Activated CD4-positive, alpha-beta memory T cell treated with anti-CD3 and anti-CD28 coated beads for 36 hours (primary cell): ENCODE data around the gene DOCK2. TPM values are rescaled to one million over a fixed set of nuclear protein-coding genes. Genes with fewer than 3 reads are reported as not detected.
"Not testable (repeated sequence)": the region's sequence is repeated elsewhere in the genome, so short reads cannot be mapped to it uniquely, and the experiment has no call there.

Experiments
- CTCF ChIA-PET: fragments of 350-600 bp; sonication (Branson Sonifier 250); formaldehyde crosslinking; loops from one replicate; lab custom pipeline; 2021; ENCODE audit warnings: antibody characterized with exemption, inconsistent platforms; lab: Charles Lee
- POLR2A ChIA-PET: fragments of 350-600 bp; sonication (Branson Sonifier 250); formaldehyde crosslinking; loops from one replicate; lab custom pipeline; 2021; ENCODE audit warnings: antibody characterized with exemption; lab: Charles Lee
- DNase-seq: peaks from one replicate; pipeline ENCODE4 v3.0.0-alpha.2; 2020
- H3K27ac Mint-ChIP-seq: one replicate; pipeline ENCODE4 v1.8.0; 2021; ENCODE audit warnings: mixed read lengths
- H3K27me3 Mint-ChIP-seq: one replicate; pipeline ENCODE4 v1.8.0; 2021; ENCODE audit warnings: mixed read lengths
- H3K36me3 Mint-ChIP-seq: one replicate; pipeline ENCODE4 v1.8.0; 2021; ENCODE audit warnings: mixed read lengths
- H3K4me1 Mint-ChIP-seq: one replicate; pipeline ENCODE4 v1.8.0; 2021; ENCODE audit warnings: low read depth, mixed read lengths
- H3K4me3 Mint-ChIP-seq: one replicate; pipeline ENCODE4 v1.8.0; 2021; ENCODE audit warnings: mild to moderate bottlenecking, mixed read lengths
- H3K9me3 Mint-ChIP-seq: one replicate; pipeline ENCODE4 v1.8.0; 2021; ENCODE audit warnings: mixed read lengths
- intact Hi-C: fragments of 100-400 bp; cut with micrococcal nuclease; formaldehyde crosslinking; loops from one replicate; pipeline ENCODE4 v1.15.1; 2023
- total RNA-seq, 2 experiments: library from RNA; stranded (reverse); gene quantifications; one replicate each; pipeline ENCODE4 v1.2.3, GENCODE V29; 2021

Gene DOCK2
- total RNA-seq, 2 experiments from 2014 or later = 191 to 205 TPM

DNA sequence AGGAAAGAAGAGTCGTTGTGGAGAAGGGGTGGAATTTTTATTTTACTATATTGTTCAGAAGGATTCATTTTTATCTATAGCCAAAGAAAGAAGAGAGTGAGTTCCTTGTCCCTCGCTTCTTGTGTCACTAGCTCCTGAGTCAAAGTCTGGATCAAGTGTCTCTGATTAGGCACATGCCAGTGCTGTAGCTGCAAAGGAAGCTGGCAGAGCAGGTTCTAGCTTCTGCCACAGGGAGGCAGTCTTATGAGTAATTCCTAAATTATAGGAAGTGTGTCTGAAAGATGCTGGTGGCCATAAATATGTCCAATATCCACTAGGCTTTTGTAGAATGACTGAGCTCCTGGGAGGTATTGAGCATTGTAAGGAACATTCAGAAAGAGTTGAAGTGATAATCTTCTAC, 84.7 kb downstream of the DOCK2 start:
- Mint-ChIP-seq H3K4me1 (peaks cover 15% of the 10 kb centered on the region), H3K27ac (no peak overlapping the region), H3K4me3 (no peak overlapping the region), H3K36me3 (peaks cover 90% of the 10 kb centered on the region), H3K27me3 (no peaks in the 10 kb centered on the region), H3K9me3 (peaks cover 3% of the 10 kb centered on the region)
- ChIA-PET POLR2A (interaction anchor here (0.5 kb wide), 1 partner anchor 250 kb away, joined by 3 read pairs; no protein-coding TSS in a partner anchor), CTCF (interaction anchor here (1.0 to 1.4 kb wide), 6 partner anchors 10 to 734 kb away, joined by 3 to 5 read pairs (median 3); partner anchors contain the start of gene INSYN2B)
- DNase-seq = no peak
- intact Hi-C loops = loop anchor here (2.0 to 5.0 kb wide), 2 partner anchors 19 to 81 kb away; no protein-coding TSS in a partner anchor

DNA sequence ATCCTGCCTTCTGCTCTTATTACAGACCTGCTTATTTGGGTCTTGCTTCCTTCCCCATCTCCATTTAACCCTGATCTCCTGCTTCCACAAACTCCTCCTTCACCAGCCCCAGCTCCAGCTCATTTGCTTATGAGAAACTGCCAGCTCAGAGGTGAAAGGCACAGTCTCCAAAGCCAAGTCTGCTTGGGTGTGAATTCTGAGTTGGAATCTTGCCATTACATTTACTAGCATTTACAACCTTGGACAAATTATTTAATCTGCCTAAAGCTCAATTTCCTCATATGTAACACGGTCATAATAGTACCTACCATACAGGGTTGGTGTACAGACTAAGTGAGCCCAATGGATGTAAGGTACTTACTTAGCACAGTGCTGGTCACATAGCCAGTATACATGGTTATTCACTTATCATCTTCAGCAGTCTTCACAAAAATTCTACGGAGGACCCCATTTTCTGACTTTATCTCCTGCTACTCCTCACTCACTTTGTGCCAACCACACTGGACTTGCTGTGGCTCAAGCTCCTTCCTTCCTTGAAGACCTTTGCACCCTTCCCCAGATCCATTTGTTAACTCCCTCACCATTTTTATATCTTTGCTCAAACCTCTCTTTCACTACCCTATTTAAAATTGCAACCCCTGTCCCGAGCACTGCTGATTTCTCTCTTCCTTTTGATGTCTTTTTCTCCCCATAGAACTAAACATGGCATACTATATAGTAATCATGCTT, 86.2 kb downstream of the DOCK2 start:
- Mint-ChIP-seq H3K4me1 (peaks cover 15% of the 10 kb centered on the region), H3K4me3 (no peak overlapping the region), H3K27ac (no peak overlapping the region), H3K27me3 (no peaks in the 10 kb centered on the region), H3K36me3 (peaks cover 85% of the 10 kb centered on the region), H3K9me3 (peaks cover 3% of the 10 kb centered on the region)
- ChIA-PET POLR2A (no interaction called here), CTCF (interaction anchor here (1.2 kb wide), 1 partner anchor 736 kb away, joined by 3 read pairs; no protein-coding TSS in a partner anchor)
- no peak for DNase-seq
- intact Hi-C loops = loop anchor here (5.0 kb wide), 1 partner anchor 79 kb away; no protein-coding TSS in a partner anchor

DNA sequence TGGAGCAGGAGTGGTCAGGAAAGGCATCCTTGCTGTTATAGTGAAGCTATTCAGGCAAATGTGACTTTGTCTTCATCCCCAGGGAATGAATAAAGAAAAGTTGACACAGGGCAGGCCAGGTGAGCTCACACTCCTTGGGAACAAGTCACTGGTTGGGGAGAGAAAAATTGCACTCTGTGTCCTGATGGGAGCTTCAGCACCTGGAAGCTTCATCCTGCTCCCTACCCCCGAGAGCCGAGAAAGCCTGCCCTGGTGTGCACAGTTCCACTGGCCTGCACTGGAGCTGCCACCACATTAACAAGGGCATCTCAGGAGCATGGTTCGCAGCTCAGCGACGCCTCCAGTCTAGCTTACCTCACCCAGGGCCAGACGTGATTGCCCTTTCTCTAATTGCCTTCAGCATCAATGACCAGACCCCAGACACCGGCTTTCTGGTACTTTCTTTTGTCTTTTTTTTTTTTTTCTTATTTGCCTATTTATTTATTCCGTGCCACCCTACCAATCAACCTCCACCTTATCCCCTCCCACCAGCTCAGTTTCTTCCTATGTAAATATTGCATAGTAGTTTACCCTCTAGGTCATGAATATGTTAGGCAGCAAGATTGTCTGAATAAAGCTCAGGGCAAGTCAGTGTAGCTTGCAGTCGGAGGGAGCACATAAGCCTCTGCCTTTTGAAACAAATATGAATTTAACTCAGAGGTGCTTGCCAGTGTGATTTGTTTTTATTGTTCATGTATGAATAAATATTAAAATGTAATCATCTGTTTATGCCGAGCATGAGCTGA, 87.4 kb downstream of the DOCK2 start:
- Mint-ChIP-seq H3K27ac (no peak overlapping the region), H3K27me3 (no peaks in the 10 kb centered on the region), H3K36me3 (peaks cover 82% of the 10 kb centered on the region), H3K4me3 (no peak overlapping the region), H3K4me1 (peaks cover 8% of the 10 kb centered on the region), H3K9me3 (peaks cover 3% of the 10 kb centered on the region)
- intact Hi-C loops = loop anchor here (5.0 kb wide), 1 partner anchor 78 kb away; no protein-coding TSS in a partner anchor
- no peak for DNase-seq
- ChIA-PET POLR2A (no interaction called here), CTCF (no interaction called here)

DNA sequence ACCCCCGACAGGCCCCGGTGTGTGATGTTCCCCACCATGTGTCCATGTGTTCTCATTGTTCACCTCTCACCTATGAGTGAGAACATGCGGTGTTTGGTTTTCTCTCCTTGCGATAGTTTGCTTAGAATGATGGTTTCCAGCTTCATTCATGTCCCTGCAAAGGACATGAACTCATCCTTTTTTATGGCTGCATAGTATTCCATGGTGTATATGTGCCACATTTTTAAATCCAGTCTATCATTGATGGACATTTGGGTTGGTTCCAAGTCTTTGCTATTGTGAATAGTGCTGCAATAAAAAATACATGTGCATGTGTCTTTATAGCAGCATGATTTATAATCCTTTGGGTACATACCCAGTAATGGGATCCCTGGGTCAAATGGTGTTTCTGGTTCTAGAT, 88.6 kb downstream of the DOCK2 start:
- POLR2A ChIA-PET, CTCF ChIA-PET, H3K27ac Mint-ChIP-seq, H3K4me1 Mint-ChIP-seq, H3K27me3 Mint-ChIP-seq, H3K4me3 Mint-ChIP-seq, intact Hi-C loops, H3K9me3 Mint-ChIP-seq, DNase-seq: not testable (repeated sequence)
- H3K36me3 Mint-ChIP-seq = peaks cover 79% of the 10 kb centered on the region

DNA sequence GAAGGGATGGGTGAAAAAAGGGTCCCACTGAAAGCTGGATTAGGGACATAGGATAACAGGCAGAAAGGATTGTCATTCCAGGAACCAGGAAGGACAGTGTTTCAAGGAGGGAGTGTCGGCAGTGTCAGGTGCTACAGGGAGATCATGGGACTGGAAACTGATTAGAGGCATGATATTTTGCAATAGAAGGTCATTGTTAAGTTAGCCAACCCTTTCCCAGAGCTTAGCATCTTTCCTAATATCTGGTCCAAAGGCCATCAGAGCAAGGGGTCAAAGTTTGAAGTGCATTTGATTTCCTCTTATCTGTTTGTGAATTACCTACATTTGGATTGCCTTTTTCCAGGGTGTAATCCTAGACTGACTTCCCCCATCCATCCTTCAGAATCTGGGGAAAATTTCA, 91.3 kb downstream of the DOCK2 start:
- Mint-ChIP-seq H3K9me3 (peaks cover 3% of the 10 kb centered on the region), H3K4me1 (peaks cover 13% of the 10 kb centered on the region), H3K27me3 (no peaks in the 10 kb centered on the region), H3K36me3 (peaks cover 65% of the 10 kb centered on the region), H3K4me3 (no peak overlapping the region), H3K27ac (no peak overlapping the region)
- intact Hi-C loops = no loop called here
- ChIA-PET CTCF (no interaction called here), POLR2A (no interaction called here)
- no peak for DNase-seq

DNA sequence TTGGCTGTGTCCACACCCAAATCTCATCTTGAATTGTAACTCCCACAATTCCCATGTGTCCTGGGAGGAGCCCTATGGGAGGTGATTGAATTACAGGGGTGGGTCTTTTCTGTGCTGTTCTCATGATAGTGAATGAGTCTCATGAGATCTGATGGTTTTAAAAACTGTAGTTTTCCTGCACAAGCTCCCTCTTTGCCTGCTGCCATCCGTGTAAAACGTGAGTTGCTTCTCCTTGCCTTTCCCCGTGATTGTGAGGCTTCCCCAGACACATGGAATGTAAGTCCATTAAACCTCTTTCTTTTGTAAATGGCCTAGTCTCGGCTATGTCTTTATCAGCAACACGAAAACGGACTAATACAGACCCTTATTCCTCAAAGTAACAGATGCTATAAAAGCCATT, 94.1 kb downstream of the DOCK2 start:
- H3K4me3 Mint-ChIP-seq = no peak overlapping the region
- intact Hi-C loops = no loop called here
- no peaks in the 10 kb centered on the region for H3K9me3 Mint-ChIP-seq

DNA sequence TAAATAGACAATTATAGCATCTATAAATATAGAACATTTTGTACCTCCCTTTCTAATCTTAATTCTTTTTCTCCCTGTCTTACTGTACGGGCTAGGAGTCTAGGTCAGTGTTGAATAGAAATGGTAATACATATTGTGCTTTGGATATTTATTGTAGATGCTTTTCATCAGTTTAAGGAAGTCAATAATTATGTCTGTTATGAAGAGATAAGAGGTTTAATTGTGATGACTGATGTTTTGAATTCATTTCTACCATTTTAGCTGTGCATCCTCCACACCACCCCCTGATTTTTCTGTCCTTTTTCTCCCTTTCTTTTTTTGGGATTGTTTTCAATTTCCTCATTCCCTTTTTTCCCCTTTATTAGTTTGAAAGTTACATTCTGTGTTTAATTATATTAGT, 95.8 kb downstream of the DOCK2 start:
- ChIA-PET CTCF (interaction anchor here (0.7 kb wide), 1 partner anchor 11 kb away, joined by 3 read pairs; no protein-coding TSS in a partner anchor), POLR2A (no interaction called here)
- Mint-ChIP-seq H3K4me1 (peaks cover 15% of the 10 kb centered on the region), H3K36me3 (peaks cover 49% of the 10 kb centered on the region), H3K9me3 (no peaks in the 10 kb centered on the region), H3K27ac (no peak overlapping the region), H3K27me3 (no peaks in the 10 kb centered on the region), H3K4me3 (no peak overlapping the region)
- DNase-seq = no peak
- intact Hi-C loops = no loop called here

More for the DNA sequence above, 94.1 kb downstream of the DOCK2 start:
- ChIA-PET POLR2A (no interaction called here), CTCF (no interaction called here)
- Mint-ChIP-seq H3K27ac (no peak overlapping the region), H3K4me1 (peaks cover 15% of the 10 kb centered on the region), H3K27me3 (no peaks in the 10 kb centered on the region), H3K36me3 (peaks cover 49% of the 10 kb centered on the region)
- no peak for DNase-seq

DNA sequence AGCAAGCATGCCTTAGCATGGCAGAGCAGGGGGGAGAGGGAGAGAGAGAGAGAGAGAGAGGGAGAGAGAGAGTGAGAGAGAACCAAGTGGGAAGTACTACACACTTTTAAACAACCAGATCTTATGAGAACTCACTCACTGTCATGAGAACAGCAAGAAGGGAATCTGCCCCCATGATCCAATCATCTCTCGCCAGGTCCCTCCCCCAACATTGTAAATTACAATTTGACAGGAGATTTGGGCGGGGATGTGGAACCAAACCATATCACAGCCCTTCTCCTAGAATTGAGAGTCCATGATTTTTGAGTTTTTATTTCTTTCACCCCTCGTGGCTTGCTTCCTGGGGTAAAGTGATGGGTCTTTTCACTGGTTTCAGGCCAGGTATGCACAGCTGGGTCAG, 98.8 kb downstream of the DOCK2 start:
- no peak overlapping the region for H3K27ac Mint-ChIP-seq
- no peaks in the 10 kb centered on the region for H3K27me3 Mint-ChIP-seq
- peaks cover 40% of the 10 kb centered on the region for H3K36me3 Mint-ChIP-seq
- POLR2A ChIA-PET = no interaction called here
- H3K4me1 Mint-ChIP-seq = peaks cover 13% of the 10 kb centered on the region
- intact Hi-C loops = no loop called here
- DNase-seq = no peak
- no peaks in the 10 kb centered on the region for H3K9me3 Mint-ChIP-seq
- CTCF ChIA-PET = no interaction called here
- H3K4me3 Mint-ChIP-seq = no peak overlapping the region

DNA sequence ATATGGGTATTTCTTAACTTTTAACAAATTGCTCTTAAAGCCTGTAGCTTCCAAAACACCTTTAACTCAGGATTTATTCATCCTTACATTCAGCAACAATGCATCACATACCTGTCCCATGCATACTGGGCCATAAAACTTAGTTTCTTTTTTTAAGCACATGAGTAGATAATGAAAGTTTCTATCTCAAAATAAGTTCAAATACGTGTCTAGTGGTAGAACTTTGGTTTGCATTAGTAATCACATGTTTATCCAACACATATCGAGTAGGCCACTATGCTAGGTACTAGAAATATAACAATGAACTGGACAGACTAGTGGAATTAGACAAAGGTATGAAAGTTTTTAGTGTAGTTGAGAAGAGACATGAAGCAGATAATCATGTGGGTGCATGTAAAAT, 99.6 kb downstream of the DOCK2 start:
- no peaks in the 10 kb centered on the region for H3K9me3 Mint-ChIP-seq
- intact Hi-C loops = no loop called here

DNA sequence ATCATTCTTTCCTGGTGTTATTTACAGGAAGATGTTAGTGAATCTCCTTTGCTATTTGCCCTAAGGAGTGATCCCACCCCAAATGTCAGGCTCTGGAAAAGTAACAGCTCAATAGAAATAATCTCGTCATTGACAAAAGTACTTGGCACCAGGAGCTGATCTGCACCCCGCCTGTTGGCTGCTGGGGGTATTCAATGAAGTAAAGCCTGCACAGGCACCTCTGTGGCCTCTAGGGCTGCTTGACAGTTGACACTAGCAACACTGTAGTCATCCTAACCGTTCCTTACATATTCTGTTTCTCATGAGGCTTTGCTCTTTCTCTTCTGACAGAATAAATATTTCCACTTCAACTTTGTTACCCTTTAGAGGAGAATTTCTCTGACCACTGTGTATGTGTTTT, 103.4 kb downstream of the DOCK2 start:
- no peak overlapping the region for H3K4me3 Mint-ChIP-seq
- no peaks in the 10 kb centered on the region for H3K27me3 Mint-ChIP-seq
- peaks cover 29% of the 10 kb centered on the region for H3K36me3 Mint-ChIP-seq
- H3K9me3 Mint-ChIP-seq = no peaks in the 10 kb centered on the region
- intact Hi-C loops = no loop called here
- DNase-seq = no peak
- peaks cover under 1% of the 10 kb centered on the region for H3K4me1 Mint-ChIP-seq
- ChIA-PET POLR2A (no interaction called here), CTCF (no interaction called here)
- H3K27ac Mint-ChIP-seq = no peak overlapping the region

More for the DNA sequence above, 99.6 kb downstream of the DOCK2 start:
- Mint-ChIP-seq H3K27me3 (no peaks in the 10 kb centered on the region), H3K4me1 (peaks cover 13% of the 10 kb centered on the region), H3K27ac (no peak overlapping the region), H3K4me3 (no peak overlapping the region), H3K36me3 (peaks cover 38% of the 10 kb centered on the region)
- CTCF ChIA-PET = no interaction called here
- POLR2A ChIA-PET = no interaction called here
- DNase-seq = no peak

DNA sequence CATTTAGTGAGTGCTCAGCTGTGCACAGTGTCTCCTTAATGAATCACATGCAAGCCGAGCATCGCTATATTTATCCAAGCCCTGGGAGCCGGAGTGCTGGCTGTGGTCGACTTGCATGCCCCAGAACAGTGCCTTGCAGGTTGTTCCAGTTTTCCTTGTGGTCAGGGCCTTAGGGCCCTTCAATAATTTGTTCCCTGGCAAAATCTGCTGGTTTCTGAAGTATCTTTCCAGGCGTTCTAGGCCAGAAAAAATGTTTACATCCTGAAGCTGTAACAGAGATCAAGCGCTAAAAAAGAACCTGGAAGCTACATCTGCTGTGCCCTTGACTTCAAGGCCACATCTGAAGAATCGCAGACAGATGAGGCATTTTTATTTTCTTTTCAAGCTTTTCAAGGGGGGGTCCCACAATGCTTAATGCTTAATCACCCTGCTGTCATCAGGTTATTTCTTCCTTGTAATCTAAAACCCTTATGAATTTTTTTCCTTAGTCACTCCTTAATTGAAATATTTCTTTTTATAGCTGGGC, 105.8 kb downstream of the DOCK2 start:
- Mint-ChIP-seq H3K27ac (no peak overlapping the region), H3K27me3 (no peaks in the 10 kb centered on the region), H3K9me3 (no peaks in the 10 kb centered on the region), H3K4me1 (peaks cover 11% of the 10 kb centered on the region), H3K4me3 (no peak overlapping the region), H3K36me3 (peaks cover 27% of the 10 kb centered on the region)
- DNase-seq = no peak
- ChIA-PET CTCF (no interaction called here), POLR2A (no interaction called here)
- intact Hi-C loops = no loop called here

DNA sequence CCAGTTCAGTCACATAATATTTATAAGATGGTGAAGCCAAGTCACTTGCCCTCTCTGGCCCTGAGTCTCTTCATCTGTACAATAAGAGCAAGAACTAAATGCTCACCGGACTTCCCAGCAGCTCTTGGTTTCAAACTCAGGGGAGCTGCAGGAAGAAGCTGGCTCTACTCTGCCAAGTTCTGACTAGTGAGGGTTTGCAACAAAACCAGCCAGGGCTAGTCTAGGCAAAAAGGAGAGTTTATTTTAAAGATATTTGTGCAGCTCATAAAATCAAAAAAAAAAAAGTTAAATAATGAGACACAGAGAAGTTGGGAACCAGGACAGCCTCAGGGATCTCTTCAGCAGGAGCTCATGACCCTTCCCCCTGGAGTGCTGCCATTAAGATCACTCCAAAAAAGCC, 107.3 kb downstream of the DOCK2 start:
- ChIA-PET CTCF (no interaction called here), POLR2A (no interaction called here)
- intact Hi-C loops = no loop called here
- no peak overlapping the region for H3K4me3 Mint-ChIP-seq
- H3K4me1 Mint-ChIP-seq = peaks cover 11% of the 10 kb centered on the region
- H3K36me3 Mint-ChIP-seq = peaks cover 27% of the 10 kb centered on the region
- no peaks in the 10 kb centered on the region for H3K27me3 Mint-ChIP-seq
- no peaks in the 10 kb centered on the region for H3K9me3 Mint-ChIP-seq
- DNase-seq = no peak
- no peak overlapping the region for H3K27ac Mint-ChIP-seq
